ENCODE data around the gene RIPOR3. TPM values are rescaled to one million over a fixed set of nuclear protein-coding genes. Genes with fewer than 3 reads are reported as not detected.

The RIPOR3 gene
- polyA plus RNA-seq, 1 donor (not counting 4 experiments of a cell fraction or from before 2014, with no cell fraction given), result 0.10 TPM

- no peak overlapping the region for H2AFZ ChIP-seq (ENCODE audit: control insufficient read depth, low read length)
Measured at GRCh38 chr20:50598074-50598473, 93.3 kb downstream of the RIPOR3 start.

GRCh38 chr20:50597406-50597969, 93.9 kb downstream of the RIPOR3 start:
- Histone ChIP-seq H3K36me3 (ENCODE audit: control insufficient read depth in 2 of 2, extremely low read depth in 1 of 2, insufficient read depth in 2 of 2, low read length in 2 of 2) (no peaks in the 10 kb centered on the region), H3K9me1 (ENCODE audit: control insufficient read depth, extremely low read depth, insufficient read depth, low read length) (no peaks in the 10 kb centered on the region), H3K9me3 (ENCODE audit: control insufficient read depth, low read depth, low read length) (no peaks in the 10 kb centered on the region), H3K27me3 (ENCODE audit: control insufficient read depth, extremely low read depth, insufficient read depth, low read length) (peaks cover 4% of the 10 kb centered on the region), H3K27ac (ENCODE audit: control insufficient read depth, insufficient read depth, low read length) (no peak overlapping the region), H3K4me2 (ENCODE audit: control insufficient read depth, extremely low read depth, insufficient read depth, low read depth, low read length) (no peak overlapping the region), H3K4me3 (ENCODE audit: control insufficient read depth in 2 of 3, extremely low read depth in 1 of 3, insufficient read depth in 2 of 3, low read depth in 1 of 3, low read length in 3 of 3) (no peak overlapping the region), H3K79me2 (ENCODE audit: control insufficient read depth, insufficient read depth, low read length) (no peaks in the 10 kb centered on the region), H4K20me1 (ENCODE audit: control insufficient read depth, extremely low read depth, insufficient read depth, low read length) (no peaks in the 10 kb centered on the region), H3K4me1 (ENCODE audit: control insufficient read depth, extremely low read depth, insufficient read depth, low read length) (peaks cover 8% of the 10 kb centered on the region), H2AFZ (ENCODE audit: control insufficient read depth, low read length) (no peak overlapping the region), H3K9ac (ENCODE audit: control insufficient read depth, extremely low read depth, insufficient read depth, low read length) (no peak overlapping the region)
- FAIRE-seq, result no peak
- TF ChIP-seq CTCF (optimal IDR thresholded peaks at IDR 0.05 in 1 of 3, IDR thresholded peaks at IDR 0.05 in 1 of 3, conservative IDR thresholded peaks at IDR 0.05 in 1 of 3; ENCODE audit: extremely low read depth in 1 of 3, insufficient read depth in 2 of 3, low read length in 3 of 3), result no peak
- TF ChIP-seq EZH2 (IDR thresholded peaks at IDR 0.05; ENCODE audit: low read length), result no peak
- dilution Hi-C loops (cut with MboI; ENCODE audit: extremely low pct_ligation_motif_present, low sequenced_read_pairs), result no loop called here
- no peak for DNase-seq (ENCODE audit: low read depth, low spot score)

More at GRCh38 chr20:50598074-50598473, 93.3 kb downstream of the RIPOR3 start:
- no peaks in the 10 kb centered on the region for H3K9me1 ChIP-seq (ENCODE audit: control insufficient read depth, extremely low read depth, insufficient read depth, low read length)
- peaks cover 4% of the 10 kb centered on the region for H3K27me3 ChIP-seq (ENCODE audit: control insufficient read depth, extremely low read depth, insufficient read depth, low read length)
- DNase-seq (ENCODE audit: low read depth, low spot score) (no peak), FAIRE-seq (no peak)
- peaks cover 8% of the 10 kb centered on the region for H3K4me1 ChIP-seq (ENCODE audit: control insufficient read depth, extremely low read depth, insufficient read depth, low read length)
- no peak overlapping the region for H3K4me3 ChIP-seq (ENCODE audit: control insufficient read depth in 2 of 3, extremely low read depth in 1 of 3, insufficient read depth in 2 of 3, low read depth in 1 of 3, low read length in 3 of 3)
- no peak overlapping the region for H3K4me2 ChIP-seq (ENCODE audit: control insufficient read depth, extremely low read depth, insufficient read depth, low read depth, low read length)
- dilution Hi-C loops (cut with MboI; ENCODE audit: extremely low pct_ligation_motif_present, low sequenced_read_pairs), result no loop called here
- no peak overlapping the region for H3K27ac ChIP-seq (ENCODE audit: control insufficient read depth, insufficient read depth, low read length)
- H3K79me2 ChIP-seq (ENCODE audit: control insufficient read depth, insufficient read depth, low read length), result no peaks in the 10 kb centered on the region
- H3K9ac ChIP-seq (ENCODE audit: control insufficient read depth, extremely low read depth, insufficient read depth, low read length), result no peak overlapping the region
- H3K36me3 ChIP-seq (ENCODE audit: control insufficient read depth in 2 of 2, extremely low read depth in 1 of 2, insufficient read depth in 2 of 2, low read length in 2 of 2), result no peaks in the 10 kb centered on the region
- no peak for TF ChIP-seq CTCF (optimal IDR thresholded peaks at IDR 0.05 in 1 of 3, IDR thresholded peaks at IDR 0.05 in 1 of 3, conservative IDR thresholded peaks at IDR 0.05 in 1 of 3; ENCODE audit: extremely low read depth in 1 of 3, insufficient read depth in 2 of 3, low read length in 3 of 3)
- no peak for TF ChIP-seq EZH2 (IDR thresholded peaks at IDR 0.05; ENCODE audit: low read length)
- no peaks in the 10 kb centered on the region for H4K20me1 ChIP-seq (ENCODE audit: control insufficient read depth, extremely low read depth, insufficient read depth, low read length)
- no peaks in the 10 kb centered on the region for H3K9me3 ChIP-seq (ENCODE audit: control insufficient read depth, low read depth, low read length)
